ENCODE results near the gene HEATR5A.
A peak's percentile ranks its signal among the peaks of the same experiment; 100 is the strongest.

Gene HEATR5A

GRCh38 chr14:31419179-31419966, 977 bp downstream of the HEATR5A start:
- Histone ChIP-seq H2AK5ac (ENCODE audit: low read depth, low read length) (no peak overlapping the region), H3K4ac (ENCODE audit: low read length) (no peak overlapping the region), H3K36me3 (replicated peaks in 1 of 2; ENCODE audit: control insufficient read depth in 2 of 2, insufficient read depth in 2 of 2, low read length in 2 of 2) (no peaks in the 10 kb centered on the region), H3K79me1 (ENCODE audit: low read depth, low read length) (no peaks in the 10 kb centered on the region), H3K27ac (replicated peaks; ENCODE audit: low read length) (peak overlapping the region; percentile 87), H3K4me2 (ENCODE audit: insufficient read depth, low read length, poor library complexity, severe bottlenecking) (peak overlapping the region; percentile 59), H2BK15ac (ENCODE audit: low read length) (no peak overlapping the region), H3K27me3 (ENCODE audit: control insufficient read depth in 3 of 3, insufficient read depth in 3 of 3, low read depth in 1 of 3, low read length in 3 of 3) (no peaks in the 10 kb centered on the region), H3K9me3 (replicated peaks in 1 of 2; ENCODE audit: control insufficient read depth in 2 of 2, insufficient read depth in 1 of 2, low read depth in 1 of 2, low read length in 2 of 2) (no peaks in the 10 kb centered on the region), H3K18ac (ENCODE audit: low read length) (no peak overlapping the region), H3K9ac (ENCODE audit: low read depth, low read length, poor library complexity) (no peak overlapping the region), H3K4me1 (ENCODE audit: control insufficient read depth in 2 of 2, insufficient read depth in 1 of 2, low read depth in 1 of 2, low read length in 2 of 2) (peaks cover 0 to 2% of the 10 kb centered on the region in 2 donors), H3K14ac (ENCODE audit: low read length) (no peak overlapping the region), H2AFZ (ENCODE audit: low read length) (peak overlapping the region; percentile 98), H4K8ac (ENCODE audit: low read depth, low read length) (no peak overlapping the region), H3K23ac (ENCODE audit: low read depth, low read length, poor library complexity) (no peak overlapping the region), H3K4me3 (ENCODE audit: low read length in 2 of 2) (peak overlapping the region; percentile 90 to 92), H4K91ac (ENCODE audit: low read depth, low read length, poor library complexity) (no peak overlapping the region), H2BK12ac (ENCODE audit: low read length) (no peak overlapping the region), H2BK120ac (ENCODE audit: low read depth, low read length) (no peak overlapping the region), H2BK5ac (ENCODE audit: low read length) (no peak overlapping the region)
- WGBS, 2 donors (ENCODE audit: extremely low coverage in 2 of 2, insufficient read length in 2 of 2, insufficient replicate concordance in 1 of 2), result no CpG with 5 or more reads among the region's 9 CpGs
- DNase-seq (ENCODE audit: low spot score), result no peak

- Histone ChIP-seq H3K4me3 (ENCODE audit: low read length in 2 of 2) (no peak overlapping the region), H3K4me2 (ENCODE audit: insufficient read depth, low read length, poor library complexity, severe bottlenecking) (no peak overlapping the region), H2BK15ac (ENCODE audit: low read length) (no peak overlapping the region), H3K23ac (ENCODE audit: low read depth, low read length, poor library complexity) (no peak overlapping the region), H3K36me3 (replicated peaks in 1 of 2; ENCODE audit: control insufficient read depth in 2 of 2, insufficient read depth in 2 of 2, low read length in 2 of 2) (no peaks in the 10 kb centered on the region), H2BK12ac (ENCODE audit: low read length) (no peak overlapping the region), H3K27me3 (ENCODE audit: control insufficient read depth in 3 of 3, insufficient read depth in 3 of 3, low read depth in 1 of 3, low read length in 3 of 3) (no peaks in the 10 kb centered on the region), H2BK5ac (ENCODE audit: low read length) (no peak overlapping the region), H2AFZ (ENCODE audit: low read length) (no peak overlapping the region), H3K9ac (ENCODE audit: low read depth, low read length, poor library complexity) (no peak overlapping the region), H3K4ac (ENCODE audit: low read length) (no peak overlapping the region), H4K91ac (ENCODE audit: low read depth, low read length, poor library complexity) (no peak overlapping the region), H4K8ac (ENCODE audit: low read depth, low read length) (no peak overlapping the region), H3K79me1 (ENCODE audit: low read depth, low read length) (no peaks in the 10 kb centered on the region), H3K27ac (replicated peaks; ENCODE audit: low read length) (no peak overlapping the region), H3K18ac (ENCODE audit: low read length) (no peak overlapping the region), H2AK5ac (ENCODE audit: low read depth, low read length) (no peak overlapping the region), H2BK120ac (ENCODE audit: low read depth, low read length) (no peak overlapping the region), H3K14ac (ENCODE audit: low read length) (no peak overlapping the region), H3K9me3 (replicated peaks in 1 of 2; ENCODE audit: control insufficient read depth in 2 of 2, insufficient read depth in 1 of 2, low read depth in 1 of 2, low read length in 2 of 2) (no peaks in the 10 kb centered on the region), H3K4me1 (ENCODE audit: control insufficient read depth in 2 of 2, insufficient read depth in 1 of 2, low read depth in 1 of 2, low read length in 2 of 2) (peaks cover 0 to 2% of the 10 kb centered on the region in 2 donors)
- DNase-seq (ENCODE audit: low spot score), result no peak
- WGBS, 2 donors (ENCODE audit: extremely low coverage in 2 of 2, insufficient read length in 2 of 2, insufficient replicate concordance in 1 of 2), result no CpG with 5 or more reads among the region's 1 CpG
Observed at GRCh38 chr14:31418440-31418839, 1.9 kb downstream of the HEATR5A start.

GRCh38 chr14:31414190-31414833, 6.0 kb downstream of the HEATR5A start:
- Histone ChIP-seq H3K27ac (replicated peaks; ENCODE audit: low read length) (no peak overlapping the region), H3K18ac (ENCODE audit: low read length) (no peak overlapping the region)

GRCh38 chr14:31411218-31411727, 9.1 kb downstream of the HEATR5A start:
- Histone ChIP-seq H4K91ac (ENCODE audit: low read depth, low read length, poor library complexity) (no peak overlapping the region), H2BK120ac (ENCODE audit: low read depth, low read length) (no peak overlapping the region), H3K9ac (ENCODE audit: low read depth, low read length, poor library complexity) (no peak overlapping the region), H3K36me3 (replicated peaks in 1 of 2; ENCODE audit: control insufficient read depth in 2 of 2, insufficient read depth in 2 of 2, low read length in 2 of 2) (no peaks in the 10 kb centered on the region), H2AFZ (ENCODE audit: low read length) (no peak overlapping the region), H3K4me2 (ENCODE audit: insufficient read depth, low read length, poor library complexity, severe bottlenecking) (no peak overlapping the region), H3K18ac (ENCODE audit: low read length) (no peak overlapping the region), H3K23ac (ENCODE audit: low read depth, low read length, poor library complexity) (no peak overlapping the region), H4K8ac (ENCODE audit: low read depth, low read length) (no peak overlapping the region), H3K9me3 (replicated peaks in 1 of 2; ENCODE audit: control insufficient read depth in 2 of 2, insufficient read depth in 1 of 2, low read depth in 1 of 2, low read length in 2 of 2) (no peaks in the 10 kb centered on the region), H3K4me3 (ENCODE audit: low read length in 2 of 2) (no peak overlapping the region), H3K14ac (ENCODE audit: low read length) (no peak overlapping the region), H3K27me3 (ENCODE audit: control insufficient read depth in 3 of 3, insufficient read depth in 3 of 3, low read depth in 1 of 3, low read length in 3 of 3) (no peaks in the 10 kb centered on the region), H3K79me1 (ENCODE audit: low read depth, low read length) (no peaks in the 10 kb centered on the region), H2BK15ac (ENCODE audit: low read length) (no peak overlapping the region), H2BK12ac (ENCODE audit: low read length) (no peak overlapping the region), H2BK5ac (ENCODE audit: low read length) (no peak overlapping the region), H3K4ac (ENCODE audit: low read length) (no peak overlapping the region), H3K4me1 (ENCODE audit: control insufficient read depth in 2 of 2, insufficient read depth in 1 of 2, low read depth in 1 of 2, low read length in 2 of 2) (no peaks in the 10 kb centered on the region), H3K27ac (replicated peaks; ENCODE audit: low read length) (no peak overlapping the region), H2AK5ac (ENCODE audit: low read depth, low read length) (no peak overlapping the region)
- no CpG with 5 or more reads among the region's 2 CpGs for WGBS, 2 donors (ENCODE audit: extremely low coverage in 2 of 2, insufficient read length in 2 of 2, insufficient replicate concordance in 1 of 2)
- DNase-seq (ENCODE audit: low spot score), result no peak

More at GRCh38 chr14:31414190-31414833, 6.0 kb downstream of the HEATR5A start:
- Histone ChIP-seq H3K9ac (ENCODE audit: low read depth, low read length, poor library complexity) (no peak overlapping the region), H3K4ac (ENCODE audit: low read length) (no peak overlapping the region), H2BK15ac (ENCODE audit: low read length) (no peak overlapping the region), H2BK5ac (ENCODE audit: low read length) (no peak overlapping the region), H3K4me1 (ENCODE audit: control insufficient read depth in 2 of 2, insufficient read depth in 1 of 2, low read depth in 1 of 2, low read length in 2 of 2) (peaks cover 0 to 2% of the 10 kb centered on the region in 2 donors), H3K36me3 (replicated peaks in 1 of 2; ENCODE audit: control insufficient read depth in 2 of 2, insufficient read depth in 2 of 2, low read length in 2 of 2) (no peaks in the 10 kb centered on the region), H3K14ac (ENCODE audit: low read length) (no peak overlapping the region), H2BK120ac (ENCODE audit: low read depth, low read length) (no peak overlapping the region), H3K4me3 (ENCODE audit: low read length in 2 of 2) (no peak overlapping the region), H3K79me1 (ENCODE audit: low read depth, low read length) (no peaks in the 10 kb centered on the region), H3K27me3 (ENCODE audit: control insufficient read depth in 3 of 3, insufficient read depth in 3 of 3, low read depth in 1 of 3, low read length in 3 of 3) (no peaks in the 10 kb centered on the region), H4K8ac (ENCODE audit: low read depth, low read length) (no peak overlapping the region), H2BK12ac (ENCODE audit: low read length) (no peak overlapping the region), H3K9me3 (replicated peaks in 1 of 2; ENCODE audit: control insufficient read depth in 2 of 2, insufficient read depth in 1 of 2, low read depth in 1 of 2, low read length in 2 of 2) (no peaks in the 10 kb centered on the region), H2AK5ac (ENCODE audit: low read depth, low read length) (no peak overlapping the region), H3K4me2 (ENCODE audit: insufficient read depth, low read length, poor library complexity, severe bottlenecking) (no peak overlapping the region), H3K23ac (ENCODE audit: low read depth, low read length, poor library complexity) (no peak overlapping the region), H2AFZ (ENCODE audit: low read length) (no peak overlapping the region), H4K91ac (ENCODE audit: low read depth, low read length, poor library complexity) (no peak overlapping the region)
- WGBS, 2 donors (ENCODE audit: extremely low coverage in 2 of 2, insufficient read length in 2 of 2, insufficient replicate concordance in 1 of 2), result no CpG with 5 or more reads among the region's 1 CpG
- DNase-seq (ENCODE audit: low spot score), result no peak

Data from neuronal stem cell (in vitro differentiated cells).